ENCODE results near the gene NT5DC1. TPM values are rescaled to one million over a fixed set of nuclear protein-coding genes. Genes with fewer than 3 reads are reported as not detected.

NT5DC1 gene
- total RNA-seq, 1 experiment from 2014 or later = 63.7 TPM

GRCh38 chr6:116088946-116089345 is 11.7 kb upstream of the NT5DC1 start:
- Histone ChIP-seq H4K20me1 (ENCODE audit: insufficient read depth) (no peaks in the 10 kb centered on the region), H3K27ac (ENCODE audit: low read depth, low read length) (no peak overlapping the region), H3K27me3 (ENCODE audit: insufficient read depth, low read length) (no peaks in the 10 kb centered on the region), H3K9ac (ENCODE audit: low read length) (no peak overlapping the region), H3K79me2 (ENCODE audit: insufficient read depth, low read length) (no peaks in the 10 kb centered on the region), H3K4me3 (replicated peaks in 1 of 2; ENCODE audit: low read depth in 1 of 2, low read length in 2 of 2) (no peak overlapping the region), H3K36me3 (ENCODE audit: control insufficient read depth in 1 of 2, insufficient read depth in 2 of 2, low read length in 2 of 2) (no peaks in the 10 kb centered on the region), H3K4me1 (ENCODE audit: control insufficient read depth in 1 of 2, insufficient read depth in 2 of 2, low read length in 2 of 2) (no peaks in the 10 kb centered on the region), H2AFZ (ENCODE audit: low read depth, low read length, poor library complexity, severe bottlenecking) (no peak overlapping the region), H3K9me2 (ENCODE audit: insufficient read depth) (no peaks in the 10 kb centered on the region), H3K9me3 (ENCODE audit: control insufficient read depth in 1 of 2, insufficient read depth in 1 of 2, low read depth in 1 of 2, low read length in 2 of 2) (no peaks in the 10 kb centered on the region), H3K4me2 (ENCODE audit: low read length) (no peak overlapping the region)
- DNase-seq (ENCODE audit: low read depth, low spot score) (no peak), ATAC-seq (no peak)
- intact Hi-C loops (cut with micrococcal nuclease) = no loop called here
- no peak for TF ChIP-seq JUND (IDR thresholded peaks at IDR 0.05)
- no peak for TF ChIP-seq TCF7L2 (IDR thresholded peaks at IDR 0.05; ENCODE audit: borderline replicate concordance, extremely low read depth, insufficient read depth, insufficient read length)
- no peak for TF ChIP-seq SIN3A (IDR thresholded peaks at IDR 0.05; ENCODE audit: low read depth)
- no peak for TF ChIP-seq POLR2AphosphoS5 (IDR thresholded peaks at IDR 0.05; ENCODE audit: low read depth, low read length)
- TF ChIP-seq REST (IDR thresholded peaks at IDR 0.05; ENCODE audit: low read depth) = no peak
- TF ChIP-seq SP1 (IDR thresholded peaks at IDR 0.05; ENCODE audit: low read depth) = no peak
- TF ChIP-seq ATF3 (IDR thresholded peaks at IDR 0.05) = no peak
- no peak for TF ChIP-seq ZBTB33 (IDR thresholded peaks at IDR 0.05; ENCODE audit: extremely low read depth, insufficient replicate concordance, low read length)
- no peak for TF ChIP-seq ELF1 (IDR thresholded peaks at IDR 0.05; ENCODE audit: borderline replicate concordance, low read depth)
- TF ChIP-seq CEBPB (IDR thresholded peaks at IDR 0.05; ENCODE audit: low read depth) = no peak
- TF ChIP-seq SRF (IDR thresholded peaks at IDR 0.05; ENCODE audit: low read depth) = no peak
- no peak for TF ChIP-seq ZNF274 (IDR thresholded peaks at IDR 0.05; ENCODE audit: low read depth, low read length)
- ChIA-PET POLR2A (no interaction called here), CTCF (interaction anchor here (0.7 to 0.8 kb wide), 2 partner anchors 8 to 28 kb away, joined by 3 read pairs; partner anchors contain the start of gene FRK), RAD21 (ENCODE audit: low non-redundant PET in 1 of 2, low total read pairs in 2 of 2, uncharacterized antibody in 2 of 2, unreplicated experiment in 2 of 2) (no interaction called here)
- BruUV-seq (replicated peaks) = no TSS peak
